HG02852 (cell line): ENCODE data around the gene TOX3.

Source experiments
- ATAC-seq: cut with Tn5 transposase; IDR thresholded peaks from one replicate; pipeline ENCODE4 v1.9.1; 2021; ENCODE audit warnings: mild to moderate bottlenecking, moderate library complexity; ENCODE audit not compliant: unreplicated experiment

Gene TOX3

DNA sequence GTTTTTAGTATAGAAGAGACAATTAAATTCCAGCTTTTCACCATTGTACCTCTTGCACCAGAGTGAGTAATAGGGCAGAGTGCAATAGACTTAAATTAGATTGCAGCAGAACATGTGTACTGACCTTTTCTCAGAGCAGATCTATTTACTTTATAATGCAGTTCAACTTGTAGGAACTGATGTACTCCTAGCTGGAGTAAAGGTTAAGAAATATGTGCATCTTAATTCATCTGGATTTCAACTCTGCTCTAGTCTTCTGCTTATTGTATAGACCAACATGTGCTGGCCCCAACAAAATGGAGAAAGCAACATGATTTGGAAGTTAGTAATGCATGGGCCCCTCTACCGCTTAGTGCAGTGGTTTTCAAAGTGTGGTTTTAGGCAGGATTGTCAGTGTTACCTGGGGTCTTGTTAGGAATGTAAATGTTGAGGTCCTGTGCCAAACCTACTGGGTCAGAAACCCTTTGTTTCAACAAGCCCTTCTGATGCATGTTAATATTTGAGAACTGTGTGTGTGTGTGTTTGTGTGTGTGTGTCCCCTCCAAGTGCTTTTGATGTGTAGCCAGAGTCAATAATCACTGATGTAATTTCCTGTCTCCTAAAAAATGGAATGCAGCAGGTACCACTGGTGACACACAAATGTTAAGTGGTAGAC, 138.6 kb downstream of the TOX3 start:
- no peak for ATAC-seq

GRCh38 chr16:52407778-52408177, 139.2 kb downstream of the TOX3 start:
- ATAC-seq = no peak

GRCh38 chr16:52405441-52405840, 141.5 kb downstream of the TOX3 start:
- no peak for ATAC-seq

- ATAC-seq = no peak
Observed at GRCh38 chr16:52404546-52404945, 142.4 kb downstream of the TOX3 start.

DNA sequence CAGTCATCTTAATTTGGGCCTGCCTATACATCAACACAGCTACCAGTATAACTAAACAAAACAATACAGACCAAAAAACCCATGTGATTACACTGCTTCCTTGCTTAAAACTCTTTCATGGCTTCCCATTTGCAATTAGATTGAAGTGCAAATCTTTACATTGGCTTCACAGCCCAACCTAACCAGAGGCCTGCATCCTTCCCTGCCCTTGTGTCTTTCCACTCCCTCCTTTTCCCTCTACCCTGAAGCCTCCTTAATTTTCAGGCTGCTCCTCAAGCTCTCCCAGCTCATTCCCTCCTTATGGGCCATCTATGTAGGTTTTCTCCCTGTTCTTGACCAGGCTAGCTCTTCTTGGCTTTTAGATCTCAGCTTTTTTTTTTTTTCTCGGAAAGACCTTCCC, 147.8 kb downstream of the TOX3 start:
- no peak for ATAC-seq

GRCh38 chr16:52398491-52398960, 148.4 kb downstream of the TOX3 start:
- ATAC-seq = no peak

DNA sequence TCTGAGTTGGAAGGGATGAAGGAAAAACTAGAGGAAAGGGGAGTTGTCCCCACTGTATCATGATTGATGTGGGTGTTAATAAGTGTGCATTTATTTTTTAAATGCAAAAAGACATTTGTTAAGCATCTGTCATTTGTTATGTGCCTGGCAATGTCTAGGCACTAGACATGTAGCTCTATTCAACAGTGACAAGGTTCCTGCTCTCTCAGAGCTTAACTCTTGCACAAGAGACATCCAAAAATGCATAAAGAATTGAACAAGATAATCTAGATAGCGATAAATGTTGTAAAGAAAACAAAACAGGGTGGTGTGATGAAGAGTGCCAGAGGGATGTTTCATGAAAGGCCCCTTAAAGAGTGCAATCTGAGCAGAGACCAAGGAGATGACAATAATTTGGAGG, 148.9 kb downstream of the TOX3 start:
- no peak for ATAC-seq

- no peak for ATAC-seq
Observed at GRCh38 chr16:52393448-52393847, 153.5 kb downstream of the TOX3 start.

- ATAC-seq = no peak
Observed at GRCh38 chr16:52389045-52389444, 157.9 kb downstream of the TOX3 start.
